Measurements from ENCODE around the gene SERPINB11.

The SERPINB11 gene

DNA sequence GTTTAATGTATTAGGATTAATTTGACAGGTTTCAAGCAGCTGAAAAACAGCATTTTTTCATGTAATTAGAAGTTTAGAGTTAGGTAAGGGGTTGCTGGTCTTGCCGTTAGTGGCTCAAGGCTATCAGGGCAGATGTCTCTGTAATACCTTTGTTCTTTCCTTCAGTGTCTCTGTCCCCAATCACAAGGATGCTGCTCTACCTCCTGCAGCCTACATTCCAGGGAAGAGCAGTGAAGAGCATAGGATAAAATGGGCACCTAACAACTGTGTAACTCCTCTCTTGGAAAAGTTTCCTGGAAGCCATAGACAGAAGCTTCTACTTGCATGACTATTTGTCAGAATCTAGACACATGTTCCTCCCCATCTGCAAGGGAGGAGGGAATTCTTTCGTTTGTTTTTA lies 63.1 kb downstream of the SERPINB11 start:
- Histone ChIP-seq H3K9ac (ENCODE audit: insufficient read length) (no peak overlapping the region), H3K9me3 (ENCODE audit: low read depth, low read length) (no peaks in the 10 kb centered on the region)

More for the DNA sequence above, 63.1 kb downstream of the SERPINB11 start:
- Histone ChIP-seq H3K36me3 (ENCODE audit: insufficient read depth, low read length) (no peaks in the 10 kb centered on the region), H3K4me3 (no peak overlapping the region), H3K27ac (no peak overlapping the region)
- DNase-seq (ENCODE audit: low read depth, low spot score), result no peak
- TF ChIP-seq POLR2AphosphoS5 (IDR thresholded peaks at IDR 0.05; ENCODE audit: borderline replicate concordance, low read depth, low read length) (no peak), FOXP2 (optimal IDR thresholded peaks at IDR 0.05; ENCODE audit: control extremely low read depth, extremely low read length, insufficient read depth) (no peak), EZH2 (IDR thresholded peaks at IDR 0.05) (no peak)

All from SK-N-MC (cell line).